A673 (cell line): ENCODE measurements around the gene PGRMC2.

Experiments used
- EZH2 ChIP-seq: fragments of 200-600 bp; sonication (generic); IDR thresholded peaks from 2 replicates; pipeline ENCODE4 v1.6.1; 2017; ENCODE audit warnings: borderline replicate concordance, low read depth, mild to moderate bottlenecking, mixed read lengths, antibody characterized with exemption, low read length; ENCODE audit not compliant: poor library complexity, severe bottlenecking
- TF ChIP-seq, protein P1 (sequence below): fragments of 300-800, 200-600 bp; sonication (generic); conservative IDR thresholded peaks from 2 replicates; pipeline ENCODE4 v1.5.1; 2017; ENCODE audit warnings: low read depth, mild to moderate bottlenecking, antibody characterized with exemption, low read length, moderate library complexity, mixed read lengths

DNA sequence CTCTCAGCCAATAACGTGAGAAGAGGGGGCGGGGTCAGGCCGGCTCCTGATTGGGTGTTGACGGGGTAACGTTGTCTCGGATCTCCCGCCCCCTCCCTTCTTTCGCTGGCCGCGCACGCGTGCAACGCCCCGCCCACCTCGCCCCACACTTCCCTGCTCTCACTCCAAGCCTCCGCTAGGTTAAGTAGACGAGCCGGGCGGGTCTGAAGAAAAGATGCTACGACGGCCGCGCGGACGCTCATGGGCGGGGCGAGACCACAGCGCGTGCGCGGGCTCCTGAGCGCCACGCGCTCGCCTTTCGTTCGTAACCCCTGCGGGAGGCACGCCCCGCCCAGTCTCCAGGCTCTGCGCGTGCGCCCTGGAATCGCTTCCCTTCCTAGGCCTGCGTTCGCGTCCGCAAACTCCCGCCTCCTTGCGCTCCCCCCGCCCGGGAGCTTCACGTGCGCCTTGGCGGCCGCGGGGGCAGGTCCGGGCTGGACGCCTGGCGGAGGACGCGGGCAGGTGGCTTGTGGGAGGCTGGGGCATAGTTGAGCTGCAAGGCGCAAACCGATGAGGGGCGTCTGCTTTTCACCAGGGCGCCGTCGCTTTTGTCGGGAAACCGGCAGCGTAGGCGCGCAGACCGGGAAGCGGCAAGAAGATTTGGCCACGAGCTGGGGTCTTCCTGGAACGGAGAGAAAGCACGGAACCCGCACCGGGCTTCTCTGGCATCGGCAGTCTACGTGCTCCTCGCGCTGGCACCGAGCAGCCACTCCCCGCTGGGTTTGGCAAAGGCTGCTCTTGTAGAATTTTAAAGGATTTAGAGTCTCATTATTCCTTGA, 467 bp upstream of the PGRMC2 start:
- TF ChIP-seq, protein P1, sequence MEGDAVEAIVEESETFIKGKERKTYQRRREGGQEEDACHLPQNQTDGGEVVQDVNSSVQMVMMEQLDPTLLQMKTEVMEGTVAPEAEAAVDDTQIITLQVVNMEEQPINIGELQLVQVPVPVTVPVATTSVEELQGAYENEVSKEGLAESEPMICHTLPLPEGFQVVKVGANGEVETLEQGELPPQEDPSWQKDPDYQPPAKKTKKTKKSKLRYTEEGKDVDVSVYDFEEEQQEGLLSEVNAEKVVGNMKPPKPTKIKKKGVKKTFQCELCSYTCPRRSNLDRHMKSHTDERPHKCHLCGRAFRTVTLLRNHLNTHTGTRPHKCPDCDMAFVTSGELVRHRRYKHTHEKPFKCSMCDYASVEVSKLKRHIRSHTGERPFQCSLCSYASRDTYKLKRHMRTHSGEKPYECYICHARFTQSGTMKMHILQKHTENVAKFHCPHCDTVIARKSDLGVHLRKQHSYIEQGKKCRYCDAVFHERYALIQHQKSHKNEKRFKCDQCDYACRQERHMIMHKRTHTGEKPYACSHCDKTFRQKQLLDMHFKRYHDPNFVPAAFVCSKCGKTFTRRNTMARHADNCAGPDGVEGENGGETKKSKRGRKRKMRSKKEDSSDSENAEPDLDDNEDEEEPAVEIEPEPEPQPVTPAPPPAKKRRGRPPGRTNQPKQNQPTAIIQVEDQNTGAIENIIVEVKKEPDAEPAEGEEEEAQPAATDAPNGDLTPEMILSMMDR, result no peak
- no peak for TF ChIP-seq EZH2
